ENCODE measurements around the gene CD83. TPM values are rescaled to one million over a fixed set of nuclear protein-coding genes. Genes with fewer than 3 reads are reported as not detected.

Gene CD83
- total and polyA plus RNA-seq, 12 donors, result 4.0 to 245 (median 8.5) TPM

DNA sequence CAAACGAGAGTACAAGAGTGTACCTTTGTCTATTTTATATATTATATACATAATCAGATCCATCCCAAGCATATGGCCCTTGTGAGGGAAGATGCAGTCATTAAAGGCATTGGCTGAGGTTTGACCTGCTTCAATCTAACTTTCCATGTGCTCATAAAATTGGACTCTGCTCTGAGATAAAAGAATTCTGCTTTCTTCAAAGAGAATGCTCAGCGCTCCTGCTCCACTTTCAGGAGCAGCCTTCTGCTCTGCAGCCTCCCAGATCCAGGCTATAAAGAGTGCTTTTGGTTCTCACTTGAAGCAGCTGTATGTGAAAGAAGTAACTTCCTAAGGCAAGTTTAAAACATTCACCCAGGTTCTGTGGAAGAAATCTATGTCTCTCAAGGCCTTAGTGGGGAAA is 45.3 kb downstream of the CD83 start:
- Histone ChIP-seq H3K9me3 (replicated peaks in 1 of 3) (no peaks in the 10 kb centered on the region), H3K27me3 (no peaks in the 10 kb centered on the region), H3K4me1 (replicated peaks in 1 of 2) (no peaks in the 10 kb centered on the region), H3K27ac (no peak overlapping the region), H3K36me3 (replicated peaks in 1 of 2) (no peaks in the 10 kb centered on the region), H3K4me3 (no peak overlapping the region)
- TF ChIP-seq, protein P1, sequence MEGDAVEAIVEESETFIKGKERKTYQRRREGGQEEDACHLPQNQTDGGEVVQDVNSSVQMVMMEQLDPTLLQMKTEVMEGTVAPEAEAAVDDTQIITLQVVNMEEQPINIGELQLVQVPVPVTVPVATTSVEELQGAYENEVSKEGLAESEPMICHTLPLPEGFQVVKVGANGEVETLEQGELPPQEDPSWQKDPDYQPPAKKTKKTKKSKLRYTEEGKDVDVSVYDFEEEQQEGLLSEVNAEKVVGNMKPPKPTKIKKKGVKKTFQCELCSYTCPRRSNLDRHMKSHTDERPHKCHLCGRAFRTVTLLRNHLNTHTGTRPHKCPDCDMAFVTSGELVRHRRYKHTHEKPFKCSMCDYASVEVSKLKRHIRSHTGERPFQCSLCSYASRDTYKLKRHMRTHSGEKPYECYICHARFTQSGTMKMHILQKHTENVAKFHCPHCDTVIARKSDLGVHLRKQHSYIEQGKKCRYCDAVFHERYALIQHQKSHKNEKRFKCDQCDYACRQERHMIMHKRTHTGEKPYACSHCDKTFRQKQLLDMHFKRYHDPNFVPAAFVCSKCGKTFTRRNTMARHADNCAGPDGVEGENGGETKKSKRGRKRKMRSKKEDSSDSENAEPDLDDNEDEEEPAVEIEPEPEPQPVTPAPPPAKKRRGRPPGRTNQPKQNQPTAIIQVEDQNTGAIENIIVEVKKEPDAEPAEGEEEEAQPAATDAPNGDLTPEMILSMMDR (IDR thresholded peaks at IDR 0.05), result no peak
- TF ChIP-seq POLR2A (IDR thresholded peaks at IDR 0.05), result no peak
- intact Hi-C loops (cut with DNase I), result no loop called here
- DNase-seq, result no peak
- WGBS, 4 donors, result 93 to 100% (median 96%) methylated on average over 2 of the region's 2 CpGs

DNA sequence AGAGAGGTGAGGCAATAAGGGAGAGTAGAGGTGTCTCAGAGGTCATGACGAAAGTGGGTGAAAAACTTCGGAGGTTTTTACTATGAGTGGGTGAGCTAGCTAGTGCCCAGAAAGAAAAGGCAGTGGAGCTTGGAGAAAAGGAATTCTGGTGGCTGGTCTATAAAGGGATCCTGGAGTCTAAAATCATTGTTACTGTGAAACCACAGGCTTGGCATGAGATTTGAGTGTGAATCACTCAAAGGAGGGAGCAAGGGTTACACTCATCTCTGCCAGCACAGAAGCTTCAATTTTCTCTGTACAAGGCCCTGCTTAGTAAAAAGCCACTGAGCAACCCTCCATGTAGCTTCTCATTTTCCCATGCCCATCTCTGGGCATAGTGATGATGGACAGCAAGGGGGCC is 47.5 kb downstream of the CD83 start:
- Histone ChIP-seq H3K27ac (no peak overlapping the region), H3K4me1 (replicated peaks in 1 of 2) (no peaks in the 10 kb centered on the region), H3K27me3 (no peaks in the 10 kb centered on the region), H3K4me3 (no peak overlapping the region), H3K9me3 (replicated peaks in 1 of 3) (peaks cover 0 to 6% (median 6%) of the 10 kb centered on the region in 3 donors), H3K36me3 (replicated peaks in 1 of 2) (no peaks in the 10 kb centered on the region)
- no peak for DNase-seq
- intact Hi-C loops (cut with DNase I), result no loop called here
- TF ChIP-seq, protein P1 (IDR thresholded peaks at IDR 0.05), result no peak
- no peak for TF ChIP-seq POLR2A (IDR thresholded peaks at IDR 0.05)
- 91 to 98% (median 95%) methylated on average over 2 of the region's 2 CpGs for WGBS, 4 donors

DNA sequence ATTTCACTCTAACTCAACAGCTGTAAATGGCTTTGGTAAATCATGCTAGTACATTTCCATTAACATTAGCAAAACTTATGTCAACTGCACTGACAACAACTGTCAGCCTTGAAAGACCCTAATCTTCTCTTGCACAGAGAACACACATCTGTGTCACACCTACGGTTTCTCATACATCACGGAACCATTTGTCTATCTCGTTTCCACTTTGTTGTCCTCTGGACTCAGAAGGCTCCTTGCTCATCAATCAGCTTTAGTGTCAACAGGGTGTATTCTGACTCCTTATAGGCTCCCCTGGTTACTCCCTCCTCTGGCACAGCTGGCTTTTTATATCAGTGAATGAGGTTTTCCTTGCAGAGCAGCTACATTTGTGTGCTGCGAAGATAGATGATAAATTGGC is 49.3 kb downstream of the CD83 start:
- no peaks in the 10 kb centered on the region for H3K4me1 ChIP-seq (replicated peaks in 1 of 2)
- 72 to 81% (median 77%) methylated on average over 4 of the region's 4 CpGs for WGBS, 4 donors
- DNase-seq, result no peak
- H3K4me3 ChIP-seq, result no peak overlapping the region
- intact Hi-C loops (cut with DNase I), result no loop called here
- no peak overlapping the region for H3K27ac ChIP-seq
- no peaks in the 10 kb centered on the region for H3K36me3 ChIP-seq (replicated peaks in 1 of 2)
- H3K9me3 ChIP-seq (replicated peaks in 1 of 3), result peaks cover 0 to 16% (median 6%) of the 10 kb centered on the region in 3 donors
- no peaks in the 10 kb centered on the region for H3K27me3 ChIP-seq
- TF ChIP-seq, protein P1 (IDR thresholded peaks at IDR 0.05), result no peak
- TF ChIP-seq POLR2A (IDR thresholded peaks at IDR 0.05), result no peak

DNA sequence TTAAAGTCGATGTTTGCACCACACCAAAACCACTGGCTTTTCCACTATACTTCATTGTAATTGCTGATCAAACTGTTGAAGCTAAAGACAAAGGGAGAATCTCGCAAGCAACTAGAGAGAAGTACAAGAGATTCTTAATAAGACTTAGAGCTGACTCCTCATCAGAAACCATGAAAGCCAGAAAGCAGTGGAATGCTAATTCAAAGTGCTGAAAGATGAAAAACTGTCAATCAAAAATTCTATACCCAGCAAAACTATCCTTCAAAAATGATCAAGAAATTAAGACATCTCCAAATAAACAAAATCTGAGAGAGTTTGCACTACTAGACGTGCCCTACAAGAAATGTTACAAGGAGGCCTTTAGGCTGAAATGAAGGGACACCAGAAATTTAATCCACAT is 52.6 kb downstream of the CD83 start:
- TF ChIP-seq POLR2A (IDR thresholded peaks at IDR 0.05), result no peak
- TF ChIP-seq, protein P1 (IDR thresholded peaks at IDR 0.05), result no peak
- Histone ChIP-seq H3K27ac (no peak overlapping the region), H3K4me3 (no peak overlapping the region), H3K27me3 (no peaks in the 10 kb centered on the region), H3K4me1 (replicated peaks in 1 of 2) (no peaks in the 10 kb centered on the region), H3K9me3 (replicated peaks in 1 of 3) (peaks cover 0 to 16% (median 6%) of the 10 kb centered on the region in 3 donors), H3K36me3 (replicated peaks in 1 of 2) (no peaks in the 10 kb centered on the region)
- WGBS, 4 donors, result 87 to 89% (median 88%) methylated on average over 3 of the region's 3 CpGs
- no peak for DNase-seq
- intact Hi-C loops (cut with DNase I), result no loop called here
